Epithelial cell of prostate (primary cell): ENCODE measurements around the gene ZNF57.
"Not testable (repeated sequence)": the region's sequence is repeated elsewhere in the genome, so short reads cannot be mapped to it uniquely, and the experiment has no call there.

ENCODE experiments used
- DNase-seq: peaks from one replicate; pipeline ENCODE4 v3.0.0-alpha.2; 2011; ENCODE audit warnings: low read depth, low spot score
- H3K27ac ChIP-seq: fragments of 450-650 bp; 2 replicates; pipeline ENCODE4 v1.5.1; 2017; ENCODE audit warnings: mild to moderate bottlenecking

ZNF57 gene

GRCh38 chr19:2949939-2950285 is 49.2 kb downstream of the ZNF57 start:
- peak overlapping the region; percentile 82 for H3K27ac ChIP-seq
- DNase-seq: no peak

GRCh38 chr19:2950286-2951124 is 49.8 kb downstream of the ZNF57 start:
- peak overlapping the region; percentile 82 for H3K27ac ChIP-seq
- peak; percentile 96 for DNase-seq

GRCh38 chr19:2952953-2953481 is 52.3 kb downstream of the ZNF57 start:
- peak; percentile 90 for DNase-seq
- H3K27ac ChIP-seq: peak overlapping the region; percentile 70

GRCh38 chr19:2957160-2957559 is 56.4 kb downstream of the ZNF57 start:
- no peak overlapping the region for H3K27ac ChIP-seq
- DNase-seq: no peak

GRCh38 chr19:2960120-2960519 is 59.4 kb downstream of the ZNF57 start:
- H3K27ac ChIP-seq: no peak overlapping the region
- no peak for DNase-seq

- DNase-seq: no peak
- no peak overlapping the region for H3K27ac ChIP-seq
These were observed 61.4 kb downstream of the ZNF57 start for GRCh38 chr19:2962018-2962670.

GRCh38 chr19:2963122-2963521 is 62.4 kb downstream of the ZNF57 start:
- H3K27ac ChIP-seq: no peak overlapping the region
- DNase-seq: no peak

GRCh38 chr19:2963631-2964030 is 62.9 kb downstream of the ZNF57 start:
- DNase-seq, H3K27ac ChIP-seq: not testable (repeated sequence)

GRCh38 chr19:2964874-2965273 is 64.1 kb downstream of the ZNF57 start:
- DNase-seq: no peak
- no peak overlapping the region for H3K27ac ChIP-seq

GRCh38 chr19:2967972-2968371 is 67.2 kb downstream of the ZNF57 start:
- H3K27ac ChIP-seq: no peak overlapping the region
- no peak for DNase-seq
